Putamen (tissue), 1 donor: Measurements from ENCODE around the gene GTPBP3.
A peak's percentile ranks its signal among the peaks of the same experiment; 100 is the strongest.

Experiments
- DNase-seq: peaks from one replicate; pipeline ENCODE4 v3.0.0-alpha.2; 2016; ENCODE audit warnings: low spot score

GTPBP3 gene

DNA sequence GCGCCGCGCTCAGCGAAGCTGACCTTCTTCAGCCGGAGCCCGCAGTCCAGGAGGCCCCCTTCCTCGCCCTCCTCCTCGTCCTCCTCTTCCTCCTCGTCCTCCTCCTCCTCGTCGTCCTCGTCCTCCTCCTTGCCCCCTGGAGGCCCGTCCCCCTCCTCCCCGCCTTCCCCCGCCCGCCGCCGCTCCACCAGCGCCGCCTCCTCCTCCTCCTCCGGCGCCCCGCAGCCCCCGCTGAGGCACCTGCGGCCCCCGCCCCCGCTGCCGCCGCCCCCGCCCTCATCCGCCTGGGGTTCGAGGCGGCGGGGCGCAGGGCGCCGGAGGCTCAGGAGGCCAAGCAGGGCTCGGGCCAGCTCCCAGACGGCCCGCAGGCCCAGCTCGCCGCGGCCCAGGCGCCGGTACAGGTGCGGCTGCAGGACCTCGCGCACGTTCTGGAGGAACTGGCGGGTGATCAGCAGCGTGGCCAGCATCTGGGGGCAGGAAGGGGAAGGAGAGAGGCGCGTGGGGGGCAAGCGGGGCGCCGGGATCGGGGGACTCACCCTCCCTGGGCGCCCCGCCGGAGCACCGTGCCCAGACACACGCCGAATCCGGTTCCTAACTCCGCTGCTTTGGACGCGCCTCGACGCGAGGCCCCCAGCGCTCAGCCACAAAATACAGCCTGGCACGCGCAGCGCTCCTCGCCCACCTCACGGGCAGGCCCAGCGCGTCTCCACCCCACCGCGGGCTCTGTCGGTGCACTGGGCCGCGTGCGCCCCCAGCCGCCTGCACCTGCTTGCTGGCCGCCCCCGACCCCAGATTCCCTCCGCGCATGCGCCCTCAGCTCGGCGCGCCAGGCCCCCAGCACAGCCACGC is 8.6 kb upstream of the GTPBP3 start:
- no peak for DNase-seq

DNA sequence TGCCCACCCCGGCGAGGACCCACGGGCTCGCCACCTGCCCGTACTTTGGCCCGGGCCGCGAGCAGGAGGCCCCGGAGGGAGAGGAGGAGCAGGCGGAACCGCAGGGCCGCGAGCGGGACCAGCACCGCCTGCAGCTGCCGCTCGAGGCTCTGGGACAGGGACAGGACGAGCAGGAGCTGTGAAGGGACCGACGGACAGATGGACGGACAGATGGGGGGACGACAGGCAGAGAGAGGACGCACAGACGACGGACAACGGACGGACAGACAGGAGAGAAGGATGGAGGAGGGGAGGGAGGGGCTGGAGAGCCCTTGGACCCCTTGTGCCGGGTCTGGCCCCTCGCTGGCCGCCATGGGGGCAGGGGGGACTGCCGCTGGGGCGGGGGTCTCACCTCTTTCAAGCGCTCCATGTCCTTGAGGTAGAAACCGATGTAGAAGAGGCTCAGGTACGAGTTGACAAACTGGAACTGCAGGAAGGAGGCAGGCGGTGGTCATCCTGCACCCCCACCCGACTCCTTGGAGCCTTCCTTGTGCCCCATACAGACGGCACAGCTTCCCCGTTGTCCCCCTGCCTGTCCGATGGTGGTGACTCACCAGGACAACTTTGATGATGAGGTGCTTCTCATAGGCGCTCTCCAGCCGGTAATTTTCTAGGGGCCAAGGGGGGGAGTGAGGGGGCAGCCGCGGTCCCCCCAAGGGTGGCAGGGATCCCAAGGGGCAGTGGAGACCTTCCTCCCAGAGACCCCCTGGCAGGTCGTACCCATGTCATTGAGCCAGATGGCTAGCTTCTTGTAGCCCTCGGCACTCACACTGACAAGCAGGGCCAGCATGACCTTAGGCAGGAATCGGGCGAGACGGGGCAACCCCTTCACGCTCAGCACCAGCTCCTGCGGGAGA is 7.7 kb upstream of the GTPBP3 start:
- no peak for DNase-seq

DNA sequence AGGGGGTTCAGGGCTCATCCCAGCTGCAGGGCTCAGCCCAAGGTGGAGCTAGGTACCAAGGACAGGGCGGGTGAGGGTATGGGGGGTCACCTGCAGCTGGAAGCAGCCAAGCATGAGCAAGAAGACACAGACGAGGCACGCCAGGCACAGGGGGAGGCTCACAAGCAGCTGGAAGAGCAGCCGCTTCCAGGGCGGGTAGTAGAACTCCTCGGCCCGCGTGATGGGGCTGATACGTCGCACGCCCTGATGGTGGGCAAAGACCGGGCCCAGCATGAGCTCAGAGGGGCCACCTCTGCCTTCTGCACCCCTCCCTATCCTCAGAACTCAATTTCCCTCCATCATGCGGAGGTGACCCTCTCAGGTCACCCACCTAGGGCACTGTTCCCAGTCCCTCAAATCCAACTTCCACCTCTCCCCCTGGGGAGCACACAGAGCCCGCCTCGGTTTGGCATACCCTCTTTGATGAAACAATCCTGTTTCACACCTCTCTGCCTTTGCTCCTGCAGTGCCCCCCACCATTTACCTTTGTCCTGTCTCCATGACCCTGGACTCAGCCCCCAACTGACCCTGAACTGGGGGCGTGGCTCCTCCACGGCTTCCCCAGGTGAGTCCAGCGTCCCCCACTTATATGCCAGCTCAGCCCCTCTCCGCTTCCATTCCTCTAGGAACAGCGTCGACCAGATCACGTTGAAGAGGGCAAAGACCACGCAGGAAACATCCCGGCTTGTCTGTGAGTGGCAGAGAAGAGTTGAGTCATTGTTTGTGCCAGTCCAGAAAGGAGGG is 6.9 kb upstream of the GTPBP3 start:
- no peak for DNase-seq

- no peak for DNase-seq
Measured at GRCh38 chr19:17331045-17331558, 6.3 kb upstream of the GTPBP3 start.

DNA sequence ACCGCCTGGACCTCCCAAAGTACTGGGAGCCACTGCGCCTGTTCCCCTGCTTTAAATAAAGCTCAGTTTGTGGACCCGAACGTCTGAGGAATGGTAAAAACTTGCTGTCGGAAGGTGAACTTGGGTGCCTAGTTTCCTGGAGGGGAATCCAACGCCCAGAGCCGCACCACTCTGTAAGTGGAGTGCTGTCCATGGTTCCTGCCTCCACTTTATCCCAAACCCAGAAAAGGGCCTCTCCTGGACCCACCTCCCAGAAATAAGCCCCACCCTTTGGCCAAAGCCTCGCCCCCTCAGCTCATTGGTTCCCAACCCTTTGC is 5.0 kb upstream of the GTPBP3 start:
- DNase-seq, result no peak

DNA sequence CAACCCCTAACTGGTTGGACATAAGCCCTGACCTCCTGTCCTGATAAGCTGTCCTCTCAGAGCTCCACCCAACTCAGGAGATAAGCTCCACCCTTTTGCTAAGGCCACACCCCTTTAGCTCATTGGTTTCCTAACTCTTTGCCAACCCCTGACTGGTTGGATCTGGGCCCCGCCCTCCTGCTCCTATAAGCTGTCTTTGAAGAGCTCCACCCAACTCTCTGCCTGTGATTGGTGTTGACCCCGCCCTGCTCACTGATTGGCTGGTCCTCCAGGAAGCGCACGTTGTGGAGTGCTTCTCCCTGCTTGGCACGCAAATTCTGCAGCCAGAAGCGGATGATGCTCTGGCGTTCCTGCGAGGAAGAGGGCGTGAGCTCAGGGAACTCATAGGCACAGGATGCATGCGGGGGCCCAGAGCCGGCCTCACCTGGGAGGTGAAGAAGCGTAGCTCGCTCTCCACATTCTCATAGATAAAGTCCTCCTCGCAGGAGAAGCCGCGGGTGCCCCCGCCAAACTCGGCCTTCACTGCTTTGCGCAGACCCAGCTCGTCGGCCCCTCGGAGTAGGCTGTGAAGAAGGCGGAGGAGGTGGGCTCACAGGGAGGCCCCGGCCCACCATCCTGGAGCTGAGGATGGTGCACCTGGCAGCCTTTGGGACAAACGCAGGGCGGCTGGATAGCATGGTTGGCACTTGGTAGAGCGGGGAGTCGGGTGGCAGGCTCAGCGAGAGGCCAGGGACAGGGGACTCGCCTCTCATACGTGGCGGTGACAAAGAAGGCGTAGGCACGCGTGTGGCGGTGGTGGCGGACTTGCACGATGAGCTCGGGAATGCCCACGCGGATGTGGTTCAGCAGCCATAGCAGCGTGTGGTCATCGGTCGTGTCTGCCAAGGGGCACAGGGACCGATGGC is 4.4 kb upstream of the GTPBP3 start:
- no peak for DNase-seq

DNA sequence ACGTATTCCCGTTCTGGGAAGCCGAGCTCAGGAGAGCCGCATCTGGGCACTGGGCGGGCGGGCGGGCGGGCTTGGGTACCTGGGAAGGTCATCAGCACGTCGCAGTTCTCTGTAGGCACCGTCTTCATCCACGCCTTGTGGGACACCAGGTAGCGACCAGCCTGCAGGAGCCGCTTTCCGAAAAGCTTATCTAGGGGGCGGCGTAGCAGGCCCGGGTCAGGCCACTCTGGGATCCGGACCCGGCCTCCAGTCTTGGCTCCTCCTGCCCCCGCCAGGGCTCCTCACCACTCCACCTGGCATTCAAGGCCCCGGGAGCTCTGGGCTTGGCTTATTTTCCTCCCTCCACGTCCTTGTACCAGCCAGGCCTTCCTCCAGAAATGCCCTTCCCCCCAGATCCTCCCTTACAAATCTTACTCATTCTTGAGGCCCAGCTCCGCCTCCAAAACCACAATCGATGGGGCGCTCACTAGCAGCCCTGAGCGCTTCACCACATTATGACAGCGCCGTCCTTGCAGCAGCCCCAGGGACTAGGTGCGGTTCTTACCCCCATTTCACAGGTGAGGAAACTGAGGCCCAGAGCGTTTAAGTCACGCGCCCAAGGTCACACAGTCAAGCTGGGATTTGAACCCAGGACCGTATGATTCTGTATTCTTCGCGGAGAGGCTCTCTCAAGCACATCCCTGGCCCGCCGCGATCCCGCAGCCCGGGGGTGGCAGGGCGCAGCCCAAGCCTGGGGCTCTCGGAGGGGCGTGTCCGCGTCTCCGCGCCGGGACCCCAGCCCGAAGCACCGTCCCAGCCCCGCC is 3.5 kb upstream of the GTPBP3 start:
- no peak for DNase-seq

DNA sequence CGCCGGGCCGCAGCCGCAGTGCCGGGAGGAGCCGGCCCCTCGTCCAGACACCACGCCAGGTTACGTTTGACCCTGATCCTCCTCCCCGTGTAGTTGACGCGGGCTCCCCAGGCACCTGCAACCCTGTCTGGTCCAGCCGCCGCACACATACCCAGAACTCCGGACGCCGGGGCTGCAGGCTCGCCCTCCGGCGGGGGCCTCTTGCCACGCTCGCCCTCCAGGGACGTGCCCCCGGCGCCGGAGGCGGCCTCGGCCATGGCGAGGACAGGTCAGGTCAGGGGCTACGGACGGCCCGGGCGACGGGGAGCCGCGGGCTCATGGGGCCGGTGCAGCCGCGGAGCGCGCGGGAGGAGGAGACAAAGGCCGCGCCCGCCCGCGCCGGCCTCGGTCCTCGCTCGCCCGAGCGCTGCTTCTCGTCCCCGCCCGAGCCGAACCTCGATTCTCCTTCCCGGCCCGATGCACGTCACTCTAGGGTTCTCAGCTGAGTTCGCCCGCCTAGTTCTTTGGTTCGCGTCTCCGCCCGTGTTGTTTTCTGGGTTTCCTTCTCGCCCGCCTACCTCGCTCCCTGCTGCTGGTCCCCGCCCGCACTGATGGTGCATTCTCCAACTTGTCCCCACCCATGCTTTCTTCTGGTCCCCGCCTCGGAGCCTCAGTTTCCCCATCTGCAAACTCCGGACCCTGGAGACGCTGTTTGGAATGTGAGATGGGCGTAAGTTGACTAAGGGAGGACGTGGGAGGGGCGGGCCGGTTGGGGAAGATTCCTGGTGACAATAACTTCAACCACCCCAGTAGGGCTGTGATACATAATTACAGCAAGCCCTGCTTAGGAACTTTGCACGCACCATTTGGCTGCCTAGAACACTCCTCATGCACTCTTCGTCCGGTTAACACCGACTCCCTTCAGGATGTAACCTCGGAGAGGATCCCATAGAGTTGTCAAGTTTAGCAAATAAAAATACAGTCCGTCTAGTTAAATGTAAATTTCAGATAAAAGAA is 2.6 kb upstream of the GTPBP3 start, which contains the start of gene ANO8:
Gene ANO8 (minus strand): TSS at position 442 of the 996 bp plus-strand sequence. CDS start 185 bp downstream, at position 257.
- DNase-seq, result peak; percentile 95

DNA sequence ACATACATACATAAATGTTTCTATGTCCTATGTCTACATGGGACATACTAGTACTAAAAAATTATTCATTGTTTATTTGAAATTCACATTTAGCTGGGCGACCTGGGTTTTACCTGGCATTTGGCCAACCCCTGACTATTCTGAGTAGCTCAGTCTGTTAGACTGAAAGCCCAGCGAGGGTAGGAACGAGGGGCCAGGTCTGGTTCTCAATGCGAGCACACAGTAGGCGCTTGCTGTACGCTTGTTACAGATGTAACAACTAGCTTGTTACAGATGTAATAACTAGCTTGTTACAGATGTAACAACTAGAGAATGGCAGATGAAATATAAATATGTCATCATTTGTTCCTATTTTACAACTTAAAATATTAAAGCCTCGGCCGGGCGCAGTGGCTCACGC is 1.8 kb upstream of the GTPBP3 start:
- no peak for DNase-seq

GRCh38 chr19:17337675-17338432 is 501 bp downstream of the GTPBP3 start:
- DNase-seq, result no peak

GRCh38 chr19:17338433-17339078 is 1.2 kb downstream of the GTPBP3 start:
- no peak for DNase-seq

DNA sequence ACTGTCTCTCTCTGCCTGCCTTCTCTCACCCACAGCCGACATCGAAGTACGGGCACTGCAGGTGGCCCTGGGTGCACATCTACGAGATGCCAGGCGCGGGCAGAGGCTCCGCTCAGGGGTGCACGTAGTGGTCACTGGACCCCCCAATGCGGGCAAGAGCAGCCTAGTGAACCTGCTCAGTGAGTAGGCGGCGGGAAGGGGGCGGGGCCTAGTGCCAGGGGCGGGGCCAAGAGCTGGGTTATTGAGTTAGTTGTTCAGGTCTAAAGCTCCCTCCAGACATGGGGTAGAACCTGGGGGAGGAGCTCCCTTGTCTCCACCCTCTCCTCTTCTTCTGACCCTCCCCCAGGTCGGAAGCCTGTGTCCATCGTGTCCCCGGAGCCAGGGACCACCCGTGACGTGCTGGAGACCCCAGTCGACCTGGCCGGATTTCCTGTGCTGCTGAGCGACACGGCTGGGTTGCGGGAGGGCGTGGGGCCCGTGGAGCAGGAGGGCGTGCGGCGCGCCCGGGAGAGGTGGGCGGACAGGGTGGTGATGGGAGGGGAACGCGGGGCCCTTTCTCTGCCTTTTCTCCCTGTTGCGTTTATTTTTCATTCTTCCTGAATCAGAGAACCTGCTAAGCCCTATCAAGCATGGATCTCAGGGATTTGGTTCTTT is 1.9 kb downstream of the GTPBP3 start:
- no peak for DNase-seq

DNA sequence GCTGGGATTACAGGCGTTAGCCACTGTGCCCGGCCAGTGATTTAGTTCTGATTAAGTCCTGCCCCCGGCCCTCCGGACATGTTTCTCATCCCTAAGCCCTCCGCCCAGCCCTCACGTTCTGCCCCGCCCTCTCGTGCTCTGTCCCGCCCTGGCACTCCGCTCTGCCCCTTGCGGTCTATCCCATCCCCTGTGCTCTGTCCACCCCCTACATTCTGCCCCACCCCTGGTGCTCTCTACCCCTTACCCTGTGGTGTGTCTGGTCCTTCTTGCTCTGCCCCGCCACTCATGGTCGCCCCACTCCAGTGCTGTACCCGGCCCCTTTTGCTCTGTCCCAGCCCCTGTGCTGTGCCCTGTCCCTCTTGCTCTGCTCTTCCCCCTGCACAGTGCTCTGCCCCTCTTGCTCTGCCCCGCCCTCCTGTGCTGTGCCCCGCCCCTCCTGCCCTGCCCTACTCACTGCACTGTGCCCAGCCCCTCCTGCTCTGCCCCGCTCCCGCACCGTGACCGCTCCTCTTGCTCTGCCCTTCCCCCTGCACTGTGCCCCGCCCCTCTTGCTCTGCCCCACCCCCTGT is 3.0 kb downstream of the GTPBP3 start:
- no peak for DNase-seq

GRCh38 chr19:17340871-17341357 is 3.6 kb downstream of the GTPBP3 start:
- DNase-seq, result no peak

GRCh38 chr19:17341386-17341785 is 4.0 kb downstream of the GTPBP3 start:
- no peak for DNase-seq

DNA sequence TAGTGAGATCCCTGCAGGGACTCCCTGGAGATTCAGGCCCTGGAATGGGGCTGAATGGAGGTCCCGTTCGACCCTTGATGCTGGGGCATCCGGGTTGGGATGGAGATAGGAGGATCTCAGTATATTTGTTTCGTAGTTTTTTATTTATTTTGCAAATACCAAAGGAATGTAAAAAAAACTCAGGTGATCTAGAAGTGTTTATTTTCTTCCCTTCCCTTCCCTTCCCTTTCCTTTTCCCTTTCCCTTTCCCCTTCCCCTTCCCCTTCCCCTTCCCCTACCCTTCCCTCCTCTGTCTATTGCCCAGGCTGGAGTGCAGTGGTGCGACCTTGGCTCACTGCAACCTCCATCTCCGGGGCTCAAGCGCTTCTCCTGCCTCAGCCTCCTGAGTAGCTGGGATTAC is 4.5 kb downstream of the GTPBP3 start:
- no peak for DNase-seq
